ENCODE measurements around the gene TBC1D9B.

DNA sequence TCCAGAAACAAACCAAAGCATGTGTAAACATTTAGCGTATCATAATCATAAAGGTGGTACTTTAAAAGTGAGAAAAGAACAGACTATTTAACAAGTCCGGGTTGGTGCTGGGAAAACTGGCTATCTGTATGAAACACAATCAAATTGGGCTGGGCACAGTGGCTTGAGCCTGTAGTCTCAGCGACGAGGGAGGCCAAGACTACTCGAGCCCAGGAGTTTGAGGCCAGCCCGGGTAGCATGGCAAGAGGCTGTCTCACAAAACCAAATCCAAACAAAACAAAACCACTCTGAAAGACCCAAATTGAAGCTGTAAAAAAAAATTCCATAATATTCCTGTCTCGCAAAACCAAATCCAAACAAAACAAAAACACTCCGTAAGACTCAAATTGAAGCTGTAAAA is 53.3 kb downstream of the TBC1D9B start:
- no peak for TF ChIP-seq POLR2A (IDR thresholded peaks at IDR 0.05)
- TF ChIP-seq, protein P1, sequence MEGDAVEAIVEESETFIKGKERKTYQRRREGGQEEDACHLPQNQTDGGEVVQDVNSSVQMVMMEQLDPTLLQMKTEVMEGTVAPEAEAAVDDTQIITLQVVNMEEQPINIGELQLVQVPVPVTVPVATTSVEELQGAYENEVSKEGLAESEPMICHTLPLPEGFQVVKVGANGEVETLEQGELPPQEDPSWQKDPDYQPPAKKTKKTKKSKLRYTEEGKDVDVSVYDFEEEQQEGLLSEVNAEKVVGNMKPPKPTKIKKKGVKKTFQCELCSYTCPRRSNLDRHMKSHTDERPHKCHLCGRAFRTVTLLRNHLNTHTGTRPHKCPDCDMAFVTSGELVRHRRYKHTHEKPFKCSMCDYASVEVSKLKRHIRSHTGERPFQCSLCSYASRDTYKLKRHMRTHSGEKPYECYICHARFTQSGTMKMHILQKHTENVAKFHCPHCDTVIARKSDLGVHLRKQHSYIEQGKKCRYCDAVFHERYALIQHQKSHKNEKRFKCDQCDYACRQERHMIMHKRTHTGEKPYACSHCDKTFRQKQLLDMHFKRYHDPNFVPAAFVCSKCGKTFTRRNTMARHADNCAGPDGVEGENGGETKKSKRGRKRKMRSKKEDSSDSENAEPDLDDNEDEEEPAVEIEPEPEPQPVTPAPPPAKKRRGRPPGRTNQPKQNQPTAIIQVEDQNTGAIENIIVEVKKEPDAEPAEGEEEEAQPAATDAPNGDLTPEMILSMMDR (IDR thresholded peaks at IDR 0.05), result no peak
